HG03103 (cell line): ENCODE data around the gene NCBP3.
"Not testable (repeated sequence)": the region's sequence is repeated elsewhere in the genome, so short reads cannot be mapped to it uniquely, and the experiment has no call there.

Source experiments
- ATAC-seq: cut with Tn5 transposase; IDR thresholded peaks from one replicate; pipeline ENCODE4 v1.9.1; 2021; ENCODE audit warnings: low read depth; ENCODE audit not compliant: unreplicated experiment

NCBP3 gene

GRCh38 chr17:3880983-3881382 lies 34.9 kb upstream of the NCBP3 start:
- no peak for ATAC-seq

GRCh38 chr17:3879591-3880417 lies 33.8 kb upstream of the NCBP3 start:
- ATAC-seq, result no peak

GRCh38 chr17:3879186-3879585 lies 33.1 kb upstream of the NCBP3 start:
- ATAC-seq, result no peak

- ATAC-seq, result no peak
Observed at GRCh38 chr17:3877220-3877619, 31.2 kb upstream of the NCBP3 start.

GRCh38 chr17:3875317-3875716 lies 29.3 kb upstream of the NCBP3 start:
- no peak for ATAC-seq

- no peak for ATAC-seq
Observed at GRCh38 chr17:3873862-3874261, 27.8 kb upstream of the NCBP3 start.

GRCh38 chr17:3870871-3871306 lies 24.8 kb upstream of the NCBP3 start:
- no peak for ATAC-seq

- ATAC-seq, result no peak
Observed at GRCh38 chr17:3867606-3868005, 21.6 kb upstream of the NCBP3 start.

- ATAC-seq, result no peak
Observed at GRCh38 chr17:3867106-3867505, 21.1 kb upstream of the NCBP3 start.

GRCh38 chr17:3866276-3866675 lies 20.2 kb upstream of the NCBP3 start:
- no peak for ATAC-seq

GRCh38 chr17:3865176-3865575 lies 19.1 kb upstream of the NCBP3 start:
- ATAC-seq, result no peak

GRCh38 chr17:3864534-3864933 lies 18.5 kb upstream of the NCBP3 start:
- ATAC-seq, result no peak

- no peak for ATAC-seq
Observed at GRCh38 chr17:3861761-3862681, 16.0 kb upstream of the NCBP3 start.

GRCh38 chr17:3860939-3861700 lies 15.1 kb upstream of the NCBP3 start:
- ATAC-seq, result no peak

GRCh38 chr17:3859940-3860339 lies 13.9 kb upstream of the NCBP3 start:
- ATAC-seq, result no peak

- no peak for ATAC-seq
Observed at GRCh38 chr17:3857261-3858105, 11.4 kb upstream of the NCBP3 start.

- not testable (repeated sequence) for ATAC-seq
Observed at GRCh38 chr17:3854204-3854603, 8.2 kb upstream of the NCBP3 start.

- no peak for ATAC-seq
Observed at GRCh38 chr17:3852561-3852960, 6.5 kb upstream of the NCBP3 start.

GRCh38 chr17:3851461-3852100 lies 5.5 kb upstream of the NCBP3 start:
- ATAC-seq, result no peak
